ENCODE results near the gene FAM117B. TPM values are rescaled to one million over a fixed set of nuclear protein-coding genes. Genes with fewer than 3 reads are reported as not detected.
A peak's percentile ranks its signal among the peaks of the same experiment; 100 is the strongest.

The FAM117B gene
- total RNA-seq, 1 experiment from 2014 or later: 2.4 TPM

- peaks cover under 1% of the 10 kb centered on the region for H3K4me1 Mint-ChIP-seq (ENCODE audit: insufficient read depth, unreplicated experiment)
- CTCF ChIA-PET: no interaction called here
Observed at GRCh38 chr2:202628646-202629198, 6.0 kb upstream of the FAM117B start.

GRCh38 chr2:202632682-202633290 lies 2.0 kb upstream of the FAM117B start:
- Mint-ChIP-seq H3K27me3 (ENCODE audit: insufficient read depth, unreplicated experiment) (no peaks in the 10 kb centered on the region), H3K4me3 (ENCODE audit: unreplicated experiment) (no peak overlapping the region), H3K36me3 (ENCODE audit: insufficient read depth, unreplicated experiment) (no peaks in the 10 kb centered on the region), H3K27ac (ENCODE audit: low read depth, unreplicated experiment) (no peak overlapping the region), H3K4me1 (ENCODE audit: insufficient read depth, unreplicated experiment) (peaks cover 15% of the 10 kb centered on the region), H3K9me3 (ENCODE audit: unreplicated experiment) (no peaks in the 10 kb centered on the region)
- ChIA-PET POLR2A (interaction anchor here (0.6 to 0.9 kb wide), 3 partner anchors 37 to 48 kb away, joined by 3 to 4 read pairs (median 4); no protein-coding TSS in a partner anchor), CTCF (interaction anchor here (0.7 to 1.5 kb wide), 3 partner anchors 31 to 38 kb away, joined by 3 to 4 read pairs (median 3); no protein-coding TSS in a partner anchor)
- no peak for TF ChIP-seq CTCF (IDR thresholded peaks at IDR 0.05; ENCODE audit: unreplicated experiment)
- intact Hi-C loops (cut with micrococcal nuclease): no loop called here
- BruUV-seq (replicated peaks): no TSS peak
- DNase-seq (ENCODE audit: unreplicated experiment): no peak

More at GRCh38 chr2:202628646-202629198, 6.0 kb upstream of the FAM117B start:
- Mint-ChIP-seq H3K9me3 (ENCODE audit: unreplicated experiment) (no peaks in the 10 kb centered on the region), H3K27ac (ENCODE audit: low read depth, unreplicated experiment) (no peak overlapping the region), H3K36me3 (ENCODE audit: insufficient read depth, unreplicated experiment) (no peaks in the 10 kb centered on the region), H3K4me3 (ENCODE audit: unreplicated experiment) (no peak overlapping the region), H3K27me3 (ENCODE audit: insufficient read depth, unreplicated experiment) (no peaks in the 10 kb centered on the region)
- intact Hi-C loops (cut with micrococcal nuclease): no loop called here
- no peak for TF ChIP-seq CTCF (IDR thresholded peaks at IDR 0.05; ENCODE audit: unreplicated experiment)
- no TSS peak for BruUV-seq (replicated peaks)
- no peak for DNase-seq (ENCODE audit: unreplicated experiment)
- POLR2A ChIA-PET: interaction anchor here (1.1 kb wide), 1 partner anchor 19 kb away, joined by 3 read pairs; no protein-coding TSS in a partner anchor

- ChIA-PET POLR2A (interaction anchor here (1.4 to 4.0 kb wide), 4 partner anchors 14 to 173 kb away, joined by 4 to 49 read pairs (median 16); no protein-coding TSS in a partner anchor), CTCF (interaction anchor here (0.6 to 0.7 kb wide), 2 partner anchors 33 to 242 kb away, joined by 4 read pairs; no protein-coding TSS in a partner anchor)
- H3K4me1 Mint-ChIP-seq (ENCODE audit: insufficient read depth, unreplicated experiment): peaks cover 15% of the 10 kb centered on the region
- no peak overlapping the region for H3K4me3 Mint-ChIP-seq (ENCODE audit: unreplicated experiment)
- H3K27ac Mint-ChIP-seq (ENCODE audit: low read depth, unreplicated experiment): no peak overlapping the region
- no peak for TF ChIP-seq CTCF (IDR thresholded peaks at IDR 0.05; ENCODE audit: unreplicated experiment)
- no peaks in the 10 kb centered on the region for H3K36me3 Mint-ChIP-seq (ENCODE audit: insufficient read depth, unreplicated experiment)
- intact Hi-C loops (cut with micrococcal nuclease): no loop called here
- no peaks in the 10 kb centered on the region for H3K27me3 Mint-ChIP-seq (ENCODE audit: insufficient read depth, unreplicated experiment)
- no peaks in the 10 kb centered on the region for H3K9me3 Mint-ChIP-seq (ENCODE audit: unreplicated experiment)
- no TSS peak for BruUV-seq (replicated peaks)
- DNase-seq (ENCODE audit: unreplicated experiment): no peak
Observed at GRCh38 chr2:202633470-202633869, 1.3 kb upstream of the FAM117B start.

GRCh38 chr2:202635428-202636212 lies 851 bp downstream of the FAM117B start:
- no peaks in the 10 kb centered on the region for H3K9me3 Mint-ChIP-seq (ENCODE audit: unreplicated experiment)
- peak overlapping the region; percentile 84 for H3K27ac Mint-ChIP-seq (ENCODE audit: low read depth, unreplicated experiment)
- H3K36me3 Mint-ChIP-seq (ENCODE audit: insufficient read depth, unreplicated experiment): no peaks in the 10 kb centered on the region
- CTCF ChIA-PET: interaction anchor here (0.5 to 1.5 kb wide), 4 partner anchors 26 to 99 kb away, joined by 3 to 10 read pairs (median 3); no protein-coding TSS in a partner anchor
- BruUV-seq (replicated peaks): no TSS peak
- no peaks in the 10 kb centered on the region for H3K27me3 Mint-ChIP-seq (ENCODE audit: insufficient read depth, unreplicated experiment)
- intact Hi-C loops (cut with micrococcal nuclease): loop anchor here (2.0 kb wide), 1 partner anchor 235 kb away; the partner anchor contains the start of gene ICA1L
- DNase-seq (ENCODE audit: unreplicated experiment): peak; percentile 79
- POLR2A ChIA-PET: interaction anchor here (0.5 to 4.0 kb wide), 25 partner anchors 8 to 1270 kb away, joined by 3 to 49 read pairs (median 5); partner anchors contain the start of genes CARF, ICA1L and WDR12
- no peak for TF ChIP-seq CTCF (IDR thresholded peaks at IDR 0.05; ENCODE audit: unreplicated experiment)
- H3K4me3 Mint-ChIP-seq (ENCODE audit: unreplicated experiment): peak overlapping the region; percentile 95
- H3K4me1 Mint-ChIP-seq (ENCODE audit: insufficient read depth, unreplicated experiment): peaks cover 15% of the 10 kb centered on the region
